A673 (cell line): Measurements from ENCODE around the gene MCRS1.

ENCODE experiments used
- EZH2 ChIP-seq: fragments of 200-600 bp; sonication (generic); IDR thresholded peaks from 2 replicates; pipeline ENCODE4 v1.6.1; 2017; ENCODE audit warnings: borderline replicate concordance, low read depth, mild to moderate bottlenecking, mixed read lengths, antibody characterized with exemption, low read length; ENCODE audit not compliant: poor library complexity, severe bottlenecking
- TF ChIP-seq, protein P1 (sequence below): fragments of 300-800, 200-600 bp; sonication (generic); conservative IDR thresholded peaks from 2 replicates; pipeline ENCODE4 v1.5.1; 2017; ENCODE audit warnings: low read depth, mild to moderate bottlenecking, antibody characterized with exemption, low read length, moderate library complexity, mixed read lengths

- TF ChIP-seq, protein P1, sequence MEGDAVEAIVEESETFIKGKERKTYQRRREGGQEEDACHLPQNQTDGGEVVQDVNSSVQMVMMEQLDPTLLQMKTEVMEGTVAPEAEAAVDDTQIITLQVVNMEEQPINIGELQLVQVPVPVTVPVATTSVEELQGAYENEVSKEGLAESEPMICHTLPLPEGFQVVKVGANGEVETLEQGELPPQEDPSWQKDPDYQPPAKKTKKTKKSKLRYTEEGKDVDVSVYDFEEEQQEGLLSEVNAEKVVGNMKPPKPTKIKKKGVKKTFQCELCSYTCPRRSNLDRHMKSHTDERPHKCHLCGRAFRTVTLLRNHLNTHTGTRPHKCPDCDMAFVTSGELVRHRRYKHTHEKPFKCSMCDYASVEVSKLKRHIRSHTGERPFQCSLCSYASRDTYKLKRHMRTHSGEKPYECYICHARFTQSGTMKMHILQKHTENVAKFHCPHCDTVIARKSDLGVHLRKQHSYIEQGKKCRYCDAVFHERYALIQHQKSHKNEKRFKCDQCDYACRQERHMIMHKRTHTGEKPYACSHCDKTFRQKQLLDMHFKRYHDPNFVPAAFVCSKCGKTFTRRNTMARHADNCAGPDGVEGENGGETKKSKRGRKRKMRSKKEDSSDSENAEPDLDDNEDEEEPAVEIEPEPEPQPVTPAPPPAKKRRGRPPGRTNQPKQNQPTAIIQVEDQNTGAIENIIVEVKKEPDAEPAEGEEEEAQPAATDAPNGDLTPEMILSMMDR: no peak
- TF ChIP-seq EZH2: no peak
These were observed 44.3 kb upstream of the MCRS1 start for GRCh38 chr12:49612210-49612609.
